Measurements from ENCODE around the gene GDF10.

GDF10 gene

GRCh38 chr10:47299611-47300428 lies at the start of gene GDF10:
Gene GDF10, plus strand, starts transcription at chr10:47300197. Its CDS starts 455 bp downstream, at chr10:47300652.
- Histone ChIP-seq H3K4me3 (ENCODE audit: low read depth, low read length) (peak within 1 kb of the TSS; percentile 25), H3K27ac (ENCODE audit: extremely low read depth, low read depth, low read length) (no peak within 1 kb of the TSS), H3K4me1 (ENCODE audit: control insufficient read depth, insufficient read depth, low read length) (no peaks in the 10 kb centered on the region), H3K9me3 (ENCODE audit: control insufficient read depth, insufficient read depth, low read depth, low read length) (no peaks in the 10 kb centered on the region), H3K36me3 (ENCODE audit: control insufficient read depth in 2 of 2, insufficient read depth in 1 of 2, low read length in 2 of 2) (no peaks in the 10 kb centered on the region)
- ChIA-PET POLR2A (no interaction called here), CTCF (interaction anchor here (0.7 to 4.0 kb wide), 3 partner anchors 25 to 275 kb away, joined by 3 to 15 read pairs (median 10); no protein-coding TSS in a partner anchor)
- TF ChIP-seq ZNF335 (tag by site-specific recombination; conservative IDR thresholded peaks at IDR 0.05) (0 out of 2 replicates have a peak, but pooled peaks have one; percentile 13), SCRT2 (tag by site-specific recombination; IDR thresholded peaks at IDR 0.05) (no peak), ZBTB26 (tag by site-specific recombination; optimal IDR thresholded peaks at IDR 0.05) (peak; percentile 14)

- ChIA-PET POLR2A (no interaction called here), CTCF (interaction anchor here (0.6 kb wide), 1 partner anchor 141 kb away, joined by 6 read pairs; no protein-coding TSS in a partner anchor)
- no peak overlapping the region for H3K27ac ChIP-seq (ENCODE audit: extremely low read depth, low read depth, low read length)
- no peaks in the 10 kb centered on the region for H3K36me3 ChIP-seq (ENCODE audit: control insufficient read depth in 2 of 2, insufficient read depth in 1 of 2, low read length in 2 of 2)
- no peaks in the 10 kb centered on the region for H3K9me3 ChIP-seq (ENCODE audit: control insufficient read depth, insufficient read depth, low read depth, low read length)
- TF ChIP-seq ZNF658 (tag by site-specific recombination; IDR thresholded peaks at IDR 0.05) (no peak), ZBTB21 (tag by site-specific recombination; IDR thresholded peaks at IDR 0.05) (no peak), ZNF148 (tag by site-specific recombination; IDR thresholded peaks at IDR 0.05; ENCODE audit: borderline replicate concordance) (no peak), GLIS2 (tag by site-specific recombination; IDR thresholded peaks at IDR 0.05) (no peak), ZBTB49 (tag by site-specific recombination; IDR thresholded peaks at IDR 0.05; ENCODE audit: low read depth) (no peak), SCRT2 (tag by site-specific recombination; IDR thresholded peaks at IDR 0.05) (no peak), ZNF26 (tag by site-specific recombination; IDR thresholded peaks at IDR 0.05) (no peak), ZNF121 (tag by site-specific recombination; IDR thresholded peaks at IDR 0.05) (no peak), OVOL3 (tag by site-specific recombination; IDR thresholded peaks at IDR 0.05) (no peak)
- no peak overlapping the region for H3K4me3 ChIP-seq (ENCODE audit: low read depth, low read length)
- H3K4me1 ChIP-seq (ENCODE audit: control insufficient read depth, insufficient read depth, low read length): no peaks in the 10 kb centered on the region
Measured at GRCh38 chr10:47252093-47252780, 47.8 kb upstream of the GDF10 start.
